Thyroid gland (tissue), 4 donors: ENCODE measurements around the gene CDK15. TPM values are rescaled to one million over a fixed set of nuclear protein-coding genes. Genes with fewer than 3 reads are reported as not detected.
"Not testable (repeated sequence)": the region's sequence is repeated elsewhere in the genome, so short reads cannot be mapped to it uniquely, and the experiment has no call there.

Experiments
- DNase-seq, 2 donors: peaks; one replicate each; pipeline ENCODE4 v3.0.0-alpha.2; 2019
- H3K27ac ChIP-seq, 3 donors: fragments of 200-600 bp; sonication (generic); 1 replicate in 2 of 3; 2 replicates in 1 of 3; pipeline ENCODE4 v1.5.1; 2016 to 2019; ENCODE audit warnings: mild to moderate bottlenecking in 1 of 3, moderate library complexity in 1 of 3
- H3K27me3 ChIP-seq: fragments of 200-600 bp; sonication (generic); one replicate; pipeline ENCODE4 v1.5.1; 2019
- H3K36me3 ChIP-seq, 2 donors: fragments of 200-600 bp; sonication (generic); one replicate each; pipeline ENCODE4 v1.5.1; 2016 to 2019
- H3K4me1 ChIP-seq, 2 donors: fragments of 200-600 bp; sonication (generic); one replicate each; pipeline ENCODE4 v1.5.1; 2017 to 2019
- H3K4me3 ChIP-seq, 3 donors: fragments of 200-600 bp; sonication (generic); replicated peaks in 1 of 3; 1 replicate in 2 of 3; 2 replicates in 1 of 3; pipeline ENCODE4 v1.5.1; 2016; ENCODE audit warnings: mild to moderate bottlenecking in 1 of 3
- H3K9me3 ChIP-seq: fragments of 200-600 bp; sonication (generic); one replicate; pipeline ENCODE4 v1.5.1; 2017
- CTCF ChIP-seq, 6 experiments: fragments of 200-600 bp in 3 of 6; fragments of 450-650 bp in 3 of 6; sonication (generic) in 3 of 6; IDR thresholded peaks; one replicate each; pipeline ENCODE4 v1.5.1; 2016 to 2019; ENCODE audit warnings: antibody characterized with exemption in 6 of 6, mild to moderate bottlenecking in 2 of 6, inconsistent platforms in 1 of 6, moderate library complexity in 1 of 6
- POLR2A ChIP-seq, 2 donors: fragments of 450-650 bp; IDR thresholded peaks; one replicate each; pipeline ENCODE4 v1.6.1; 2017; ENCODE audit warnings: antibody characterized with exemption in 2 of 2, mild to moderate bottlenecking in 2 of 2, moderate library complexity in 1 of 2
- WGBS, 2 donors: methylation state at CpG; one replicate each; pipeline ENCODE4 v1.1.5; 2017; 5-methylcytosine and 5-hydroxymethylcytosine counted together
- intact Hi-C: fragments of 100-400 bp; cut with DNase I; formaldehyde crosslinking; loops from one replicate; pipeline ENCODE4 v1.15.1; 2023
- total RNA-seq, 4 donors: library from RNA; depleted of rRNA; stranded (reverse); fragments of >200 nt; gene quantifications; one replicate each; pipeline ENCODE4 v1.2.3, GENCODE V29; 2016

Gene CDK15
- total RNA-seq, 4 donors from 2014 or later: 1.2 TPM; not detected in 3

DNA sequence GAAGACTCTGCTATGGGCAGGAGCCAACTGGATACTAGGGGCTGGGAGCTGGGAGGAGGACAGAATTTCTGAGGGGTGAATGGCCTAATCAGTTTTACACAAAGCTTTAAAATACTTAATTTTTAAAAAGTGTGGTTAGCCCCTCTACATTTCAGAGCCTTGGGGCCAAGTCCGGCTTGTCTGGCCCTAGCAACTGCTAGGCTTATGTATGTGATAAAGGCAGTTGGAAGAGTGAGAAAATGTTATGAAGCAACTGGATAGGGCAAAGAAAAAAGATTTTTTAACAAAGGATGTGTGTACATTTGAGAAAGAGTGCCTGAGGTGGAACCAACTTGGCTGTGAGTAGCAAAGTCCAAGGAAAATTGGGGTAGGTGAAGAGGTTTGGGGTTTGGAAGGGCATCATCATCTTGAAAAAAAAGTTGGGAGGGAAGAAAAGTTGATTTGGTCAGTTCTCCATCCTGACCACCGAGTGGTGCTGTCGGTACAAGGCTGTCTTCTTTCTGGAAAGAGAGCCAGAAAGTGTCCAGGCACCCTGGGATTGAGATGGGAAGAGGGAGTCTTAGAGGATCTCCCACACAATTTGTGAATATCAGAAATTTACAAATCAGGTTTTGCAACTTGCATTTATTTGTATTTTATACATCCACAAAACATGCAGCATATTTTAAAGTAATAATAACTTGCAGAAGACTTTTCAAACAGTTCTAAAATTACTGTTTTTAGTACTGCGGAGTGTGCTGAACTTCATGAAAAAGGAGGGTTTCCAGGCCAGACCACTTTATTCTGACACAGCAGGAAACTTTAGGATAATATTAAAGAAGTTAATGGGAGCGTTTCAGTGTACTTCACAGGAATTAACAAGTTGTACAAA is 10.5 kb upstream of the CDK15 start:
- no peaks in the 10 kb centered on the region for H3K36me3 ChIP-seq
- H3K4me1 ChIP-seq: no peaks in the 10 kb centered on the region
- no peak overlapping the region for H3K27ac ChIP-seq
- no peak overlapping the region for H3K4me3 ChIP-seq
- TF ChIP-seq CTCF (IDR thresholded peaks at IDR 0.05) (peak in 4 of 6 experiments; percentile 15 to 59 (median 39)), POLR2A (IDR thresholded peaks at IDR 0.05) (no peak)
- H3K27me3 ChIP-seq: no peaks in the 10 kb centered on the region
- intact Hi-C loops: no loop called here
- WGBS, 2 donors: 33% methylated on average over 5 of the region's 5 CpGs
- DNase-seq: peak in 1 of 2 donors; percentile 9
- H3K9me3 ChIP-seq: no peaks in the 10 kb centered on the region

DNA sequence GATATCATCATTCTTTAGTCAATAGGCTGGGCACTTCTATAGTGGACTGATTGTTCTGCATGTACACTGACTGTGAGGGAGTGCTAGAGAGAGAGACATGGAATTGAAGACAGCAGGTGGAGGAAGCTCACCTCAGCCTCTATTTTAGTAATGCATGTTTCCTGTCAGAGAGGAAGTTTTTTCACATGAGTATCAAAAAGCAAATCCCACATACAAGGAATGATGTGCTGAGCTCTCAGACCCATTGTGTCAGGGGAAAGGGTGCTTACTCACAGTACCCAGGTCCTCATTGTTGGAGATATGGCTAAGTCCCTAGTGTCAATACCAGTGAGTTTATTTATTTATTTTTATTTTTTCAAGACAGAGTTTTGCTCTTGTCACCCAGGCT is 9.9 kb upstream of the CDK15 start:
- H3K27ac ChIP-seq: no peak overlapping the region
- H3K4me3 ChIP-seq: no peak overlapping the region
- no peaks in the 10 kb centered on the region for H3K9me3 ChIP-seq
- no peaks in the 10 kb centered on the region for H3K4me1 ChIP-seq
- H3K27me3 ChIP-seq: no peaks in the 10 kb centered on the region
- no peak for DNase-seq
- no peak for TF ChIP-seq CTCF (IDR thresholded peaks at IDR 0.05)
- TF ChIP-seq POLR2A (IDR thresholded peaks at IDR 0.05): no peak
- intact Hi-C loops: no loop called here
- H3K36me3 ChIP-seq: no peaks in the 10 kb centered on the region

DNA sequence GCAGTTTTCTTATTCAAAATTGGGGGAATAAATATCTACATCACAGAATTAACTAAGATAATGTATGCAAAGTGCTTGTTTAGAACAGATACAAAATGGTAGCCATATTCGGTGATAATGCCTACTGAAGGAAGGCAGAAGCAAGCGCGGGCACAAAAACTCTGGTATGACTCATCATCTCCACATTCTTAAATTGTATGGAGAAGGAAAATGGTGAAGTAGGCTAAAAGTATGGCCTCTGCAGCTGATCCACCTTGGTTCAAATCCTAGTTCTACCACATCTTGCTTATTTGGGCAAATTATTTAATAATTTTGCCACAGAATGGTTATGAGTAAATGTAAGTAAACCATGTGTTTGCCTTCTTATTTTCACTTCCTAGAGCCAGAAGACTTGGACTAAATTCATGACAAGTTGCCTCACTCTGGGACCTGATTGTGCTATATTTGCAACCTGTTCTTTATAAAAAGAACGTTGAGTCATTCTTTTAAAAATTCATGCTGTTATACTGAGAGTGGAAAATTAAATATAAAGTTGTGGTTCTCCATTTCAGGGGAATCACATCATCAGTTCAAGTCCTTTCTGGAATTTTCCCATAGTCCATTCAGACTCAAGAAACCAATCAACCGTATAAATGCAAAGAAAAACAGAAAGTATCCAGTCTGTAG is 9.0 kb upstream of the CDK15 start:
- no peaks in the 10 kb centered on the region for H3K4me1 ChIP-seq
- no peaks in the 10 kb centered on the region for H3K27me3 ChIP-seq
- no peak overlapping the region for H3K27ac ChIP-seq
- intact Hi-C loops: no loop called here
- 50 to 53% methylated on average over 5 of the region's 5 CpGs for WGBS, 2 donors
- no peak for DNase-seq
- no peaks in the 10 kb centered on the region for H3K9me3 ChIP-seq
- TF ChIP-seq CTCF (IDR thresholded peaks at IDR 0.05) (no peak), POLR2A (IDR thresholded peaks at IDR 0.05) (no peak)
- H3K4me3 ChIP-seq: no peak overlapping the region
- H3K36me3 ChIP-seq: no peaks in the 10 kb centered on the region

GRCh38 chr2:201798252-201798913 is 8.0 kb upstream of the CDK15 start:
- Histone ChIP-seq H3K4me1 (no peaks in the 10 kb centered on the region), H3K36me3 (no peaks in the 10 kb centered on the region), H3K4me3 (no peak overlapping the region), H3K27ac (no peak overlapping the region), H3K27me3 (no peaks in the 10 kb centered on the region), H3K9me3 (no peaks in the 10 kb centered on the region)
- DNase-seq: no peak
- TF ChIP-seq CTCF (IDR thresholded peaks at IDR 0.05): no peak
- TF ChIP-seq POLR2A (IDR thresholded peaks at IDR 0.05): no peak
- 83 to 84% methylated on average over 7 of the region's 7 CpGs for WGBS, 2 donors
- intact Hi-C loops: no loop called here

- H3K27ac ChIP-seq, DNase-seq, H3K9me3 ChIP-seq, H3K27me3 ChIP-seq, intact Hi-C loops, H3K36me3 ChIP-seq, H3K4me3 ChIP-seq, H3K4me1 ChIP-seq: not testable (repeated sequence)
- 86 to 92% methylated on average over 2 of the region's 2 CpGs for WGBS, 2 donors
These were observed 7.4 kb upstream of the CDK15 start for GRCh38 chr2:201798914-201799285.
